T-cell (primary cell): ENCODE data around the gene IQGAP3. TPM values are rescaled to one million over a fixed set of nuclear protein-coding genes. Genes with fewer than 3 reads are reported as not detected.

Source experiments
- ATAC-seq, 4 experiments: fragments of 200-7000 bp in 3 of 4; fragments of 150-1000 bp in 1 of 4; cut with Tn5 transposase; replicated peaks in 1 of 4; 1 replicate in 3 of 4; 2 replicates in 1 of 4; pipeline ENCODE4 v1.10.0; 2021; ENCODE audit warnings: moderate library complexity in 3 of 4, mild to moderate bottlenecking in 2 of 4, moderate number of reproducible peaks in 1 of 4
- CTCF ChIA-PET, 2 donors: fragments of 300-600 bp; sonication (Branson Sonifier 250); formaldehyde crosslinking; loops; one replicate each; lab custom pipeline; 2022; ENCODE audit warnings: antibody characterized with exemption in 2 of 2; lab: Charles Lee
- POLR2A ChIA-PET, 2 donors: fragments of 300-600 bp; sonication (Branson Sonifier 250); formaldehyde crosslinking; loops; one replicate each; lab custom pipeline; 2022; ENCODE audit warnings: antibody characterized with exemption in 2 of 2; lab: Charles Lee
- DNase-seq, 35 experiments: peaks; one replicate each; pipeline versions ENCODE4 v3.0.0 to v3.0.0-alpha.2; 2013 to 2023
- H3K27ac ChIP-seq: one replicate; pipeline ENCODE4 v1.5.1; 2013; ENCODE audit warnings: low read length
- H3K27me3 ChIP-seq, 2 experiments: replicated peaks in 1 of 2; 1 replicate in 1 of 2; 2 replicates in 1 of 2; pipeline versions ENCODE4 v1.6.1 to v1.7.0; 2013; ENCODE audit warnings: low read length in 1 of 2, mixed read lengths in 1 of 2; ENCODE audit not compliant: control insufficient read depth in 2 of 2, insufficient read depth in 2 of 2; ENCODE audit errors: extremely low read depth in 1 of 2
- H3K36me3 ChIP-seq, 2 donors: 1 replicate in 1 of 2; 2 replicates in 1 of 2; pipeline versions ENCODE4 v1.6.1 to v1.7.0; 2013; ENCODE audit warnings: low read length in 1 of 2; ENCODE audit not compliant: control insufficient read depth in 2 of 2, insufficient read depth in 1 of 2; ENCODE audit errors: extremely low read depth in 1 of 2
- H3K4me1 ChIP-seq, 2 experiments: 1 replicate in 1 of 2; 2 replicates in 1 of 2; pipeline versions ENCODE4 v1.6.1 to v1.7.0; 2013; ENCODE audit warnings: low read length in 2 of 2, mixed read lengths in 1 of 2; ENCODE audit not compliant: insufficient read depth in 2 of 2, control insufficient read depth in 1 of 2; ENCODE audit errors: extremely low read depth in 1 of 2
- H3K4me3 ChIP-seq, 2 donors: 1 replicate in 1 of 2; 2 replicates in 1 of 2; pipeline versions ENCODE4 v1.5.1 to v1.7.0; 2013; ENCODE audit warnings: mild to moderate bottlenecking in 2 of 2, low read length in 1 of 2, moderate library complexity in 1 of 2; ENCODE audit not compliant: control insufficient read depth in 1 of 2; ENCODE audit errors: extremely low read depth in 1 of 2
- H3K9me3 ChIP-seq: 2 replicates; pipeline ENCODE4 v1.7.0; 2013
- H3K27ac Mint-ChIP-seq, 2 donors: one replicate each; pipeline ENCODE4 v1.8.0; 2020 to 2021; ENCODE audit warnings: mild to moderate bottlenecking in 2 of 2, mixed read lengths in 2 of 2
- H3K27me3 Mint-ChIP-seq, 2 donors: one replicate each; pipeline ENCODE4 v1.8.0; 2021 to 2022; ENCODE audit warnings: mixed read lengths in 2 of 2
- H3K36me3 Mint-ChIP-seq: one replicate; pipeline ENCODE4 v1.8.0; 2021; ENCODE audit warnings: mixed read lengths
- H3K4me1 Mint-ChIP-seq, 3 donors: one replicate each; pipeline ENCODE4 v1.8.0; 2020 to 2022; ENCODE audit warnings: mixed read lengths in 3 of 3, mild to moderate bottlenecking in 1 of 3
- H3K4me3 Mint-ChIP-seq, 3 donors: one replicate each; pipeline ENCODE4 v1.8.0; 2020 to 2022; ENCODE audit warnings: mild to moderate bottlenecking in 3 of 3, mixed read lengths in 3 of 3, moderate library complexity in 3 of 3
- H3K9me3 Mint-ChIP-seq, 3 donors: one replicate each; pipeline ENCODE4 v1.8.0; 2020 to 2022; ENCODE audit warnings: mixed read lengths in 3 of 3
- WGBS: methylation state at CpG from one replicate; pipeline ENCODE4 v1.1.5; 2013; ENCODE audit warnings: missing lambda C conversion rate; ENCODE audit not compliant: insufficient coverage; 5-methylcytosine and 5-hydroxymethylcytosine counted together
- total RNA-seq, 35 experiments: library from RNA in 6 of 35; stranded (reverse) in 6 of 35; fragments of 120-200 nt in 1 of 35; gene quantifications; one replicate each; pipeline versions ENCODE4 v1.2.1 to v1.2.4 and lab custom pipeline; 2013 to 2026

Gene IQGAP3
- total RNA-seq, 5 donors from 2014 or later (not counting 1 experiment from before 2014, with no cell fraction given): 0.13 to 0.19 (median 0.18) TPM; not detected in 1

- no peaks in the 10 kb centered on the region for H3K27me3 Mint-ChIP-seq
- CTCF ChIA-PET: no interaction called here
Observed at GRCh38 chr1:156547434-156547833, 24.9 kb downstream of the IQGAP3 start.

GRCh38 chr1:156546267-156546666 is 26.1 kb downstream of the IQGAP3 start:
- H3K27ac ChIP-seq: no peak overlapping the region
- H3K4me1 ChIP-seq: no peaks in the 10 kb centered on the region
- Mint-ChIP-seq H3K27ac (no peak overlapping the region), H3K27me3 (no peaks in the 10 kb centered on the region), H3K4me3 (no peak overlapping the region), H3K9me3 (no peaks in the 10 kb centered on the region), H3K4me1 (no peaks in the 10 kb centered on the region), H3K36me3 (no peaks in the 10 kb centered on the region)
- no peak for DNase-seq
- H3K4me3 ChIP-seq: no peak overlapping the region
- H3K27me3 ChIP-seq: peaks cover 0 to 3% of the 10 kb centered on the region in 2 experiments
- no peak for ATAC-seq
- WGBS: no CpG with 5 or more reads among the region's 3 CpGs
- ChIA-PET CTCF (no interaction called here), POLR2A (no interaction called here)
- H3K36me3 ChIP-seq: no peaks in the 10 kb centered on the region
- H3K9me3 ChIP-seq: no peaks in the 10 kb centered on the region

More at GRCh38 chr1:156547434-156547833, 24.9 kb downstream of the IQGAP3 start:
- Histone ChIP-seq H3K27me3 (peaks cover 0 to 3% of the 10 kb centered on the region in 2 experiments), H3K4me1 (no peaks in the 10 kb centered on the region), H3K4me3 (no peak overlapping the region), H3K36me3 (no peaks in the 10 kb centered on the region), H3K9me3 (no peaks in the 10 kb centered on the region), H3K27ac (no peak overlapping the region)
- DNase-seq: no peak
- no peaks in the 10 kb centered on the region for H3K9me3 Mint-ChIP-seq
- no peak overlapping the region for H3K27ac Mint-ChIP-seq
- no peaks in the 10 kb centered on the region for H3K36me3 Mint-ChIP-seq
- peaks cover 0 to 4% (median 0%) of the 10 kb centered on the region in 3 donors for H3K4me1 Mint-ChIP-seq
- POLR2A ChIA-PET: no interaction called here
- no peak for ATAC-seq
- H3K4me3 Mint-ChIP-seq: no peak overlapping the region
- WGBS: 88% methylated on average over 1 of the region's 4 CpGs

- Histone ChIP-seq H3K4me3 (no peak overlapping the region), H3K4me1 (no peaks in the 10 kb centered on the region), H3K27ac (no peak overlapping the region), H3K36me3 (no peaks in the 10 kb centered on the region), H3K27me3 (peaks cover 0 to 3% of the 10 kb centered on the region in 2 experiments), H3K9me3 (no peaks in the 10 kb centered on the region)
- ATAC-seq (no peak), DNase-seq (no peak)
- Mint-ChIP-seq H3K27me3 (no peaks in the 10 kb centered on the region), H3K9me3 (no peaks in the 10 kb centered on the region), H3K4me3 (no peak overlapping the region), H3K36me3 (no peaks in the 10 kb centered on the region), H3K27ac (no peak overlapping the region), H3K4me1 (no peaks in the 10 kb centered on the region)
- POLR2A ChIA-PET: no interaction called here
- 100% methylated on average over 2 of the region's 3 CpGs for WGBS
- CTCF ChIA-PET: no interaction called here
Observed at GRCh38 chr1:156544592-156545102, 27.7 kb downstream of the IQGAP3 start.

DNA sequence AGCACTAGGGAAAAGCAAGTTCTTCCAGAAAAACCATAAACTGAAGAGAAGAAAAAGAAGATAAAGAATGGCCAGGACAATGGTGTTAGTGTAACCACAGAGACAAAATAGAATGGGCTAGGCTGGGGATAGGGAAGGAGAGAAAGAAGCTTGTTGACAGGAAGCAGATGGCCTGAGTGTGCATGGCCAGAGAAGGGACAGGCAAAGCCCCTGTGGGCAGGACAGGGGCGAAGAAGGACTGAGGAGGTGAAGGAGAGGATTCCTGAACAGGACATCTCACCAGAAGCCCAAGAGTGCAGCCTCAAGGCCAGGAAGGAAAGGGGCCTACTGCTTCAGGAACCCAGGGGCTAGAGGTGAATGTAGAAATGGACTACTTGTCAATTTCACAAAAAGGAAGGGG is 29.3 kb downstream of the IQGAP3 start:
- CTCF ChIA-PET: interaction anchor here in 1 of 2 donors (1.2 kb wide), 1 partner anchor 157 kb away, joined by 3 read pairs; no protein-coding TSS in a partner anchor

GRCh38 chr1:156540955-156541354 is 31.4 kb downstream of the IQGAP3 start:
- no peaks in the 10 kb centered on the region for H3K36me3 ChIP-seq
- no peaks in the 10 kb centered on the region for H3K4me1 ChIP-seq
- Mint-ChIP-seq H3K27me3 (no peaks in the 10 kb centered on the region), H3K27ac (peak overlapping the region in 1 of 2 donors; percentile 36), H3K9me3 (no peaks in the 10 kb centered on the region), H3K4me1 (no peaks in the 10 kb centered on the region), H3K4me3 (no peak overlapping the region), H3K36me3 (no peaks in the 10 kb centered on the region)
- H3K27ac ChIP-seq: no peak overlapping the region
- ChIA-PET POLR2A (no interaction called here), CTCF (no interaction called here)
- DNase-seq (no peak), ATAC-seq (no peak)
- H3K9me3 ChIP-seq: no peaks in the 10 kb centered on the region
- WGBS: 39% methylated on average over 2 of the region's 2 CpGs
- H3K27me3 ChIP-seq: no peaks in the 10 kb centered on the region
- no peak overlapping the region for H3K4me3 ChIP-seq

More for the DNA sequence above, 29.3 kb downstream of the IQGAP3 start:
- H3K27me3 Mint-ChIP-seq: no peaks in the 10 kb centered on the region
- no peak overlapping the region for H3K27ac Mint-ChIP-seq
- no peaks in the 10 kb centered on the region for H3K4me1 Mint-ChIP-seq
- POLR2A ChIA-PET: interaction anchor here in 1 of 2 donors (0.7 kb wide), 1 partner anchor 26 kb away, joined by 3 read pairs; no protein-coding TSS in a partner anchor
- no peaks in the 10 kb centered on the region for H3K9me3 Mint-ChIP-seq
- Histone ChIP-seq H3K36me3 (no peaks in the 10 kb centered on the region), H3K4me3 (no peak overlapping the region), H3K27ac (no peak overlapping the region), H3K4me1 (no peaks in the 10 kb centered on the region), H3K9me3 (no peaks in the 10 kb centered on the region), H3K27me3 (peaks cover 0 to 2% of the 10 kb centered on the region in 2 experiments)
- H3K36me3 Mint-ChIP-seq: no peaks in the 10 kb centered on the region
- no peak overlapping the region for H3K4me3 Mint-ChIP-seq
- ATAC-seq (no peak), DNase-seq (no peak)
- WGBS: 88% methylated on average over 1 of the region's 1 CpG

- H3K4me1 Mint-ChIP-seq: no peaks in the 10 kb centered on the region
- POLR2A ChIA-PET: no interaction called here
Observed at GRCh38 chr1:156539818-156540355, 32.5 kb downstream of the IQGAP3 start.

More at GRCh38 chr1:156539818-156540355, 32.5 kb downstream of the IQGAP3 start:
- Mint-ChIP-seq H3K9me3 (no peaks in the 10 kb centered on the region), H3K27ac (no peak overlapping the region), H3K36me3 (no peaks in the 10 kb centered on the region), H3K27me3 (no peaks in the 10 kb centered on the region), H3K4me3 (no peak overlapping the region)
- ATAC-seq (no peak), DNase-seq (no peak)
- no peak overlapping the region for H3K27ac ChIP-seq
- H3K36me3 ChIP-seq: no peaks in the 10 kb centered on the region
- no peak overlapping the region for H3K4me3 ChIP-seq
- WGBS: 71% methylated on average over 1 of the region's 4 CpGs
- CTCF ChIA-PET: no interaction called here
- no peaks in the 10 kb centered on the region for H3K9me3 ChIP-seq
- no peaks in the 10 kb centered on the region for H3K27me3 ChIP-seq
- H3K4me1 ChIP-seq: no peaks in the 10 kb centered on the region
